H1 (cell line): ENCODE results near the gene DLGAP5. TPM values are rescaled to one million over a fixed set of nuclear protein-coding genes. Genes with fewer than 3 reads are reported as not detected.

Experiments used
- CTCF ChIA-PET: fragments of 300-600 bp; sonication (Branson Sonifier 250); formaldehyde crosslinking; loops from one replicate; lab custom pipeline; 2021; ENCODE audit not compliant: partially characterized antibody; lab: Charles Lee
- POLR2A ChIA-PET: fragments of 300-600 bp; sonication (Branson Sonifier 250); formaldehyde crosslinking; loops from one replicate; lab custom pipeline; 2021; ENCODE audit warnings: inconsistent platforms; ENCODE audit not compliant: partially characterized antibody; lab: Charles Lee
- DNase-seq, 2 experiments: peaks; one replicate each; pipeline versions ENCODE4 v3.0.0 to v3.0.0-alpha.2; 2010 to 2022; ENCODE audit warnings: low spot score in 2 of 2, low read depth in 1 of 2, mixed read lengths in 1 of 2
- FAIRE-seq: peaks from 2 replicates; lab custom pipeline; 2011; peaks lifted over from hg19 to GRCh38; lab: Jason Lieb, UNC
- H2AFZ ChIP-seq: 2 replicates; pipeline ENCODE4 v1.8.1; 2012; ENCODE audit warnings: low read length, inconsistent platforms
- H2AK5ac ChIP-seq: 2 replicates; pipeline ENCODE4 v1.6.1; 2013; ENCODE audit warnings: low read depth, low read length
- H2BK120ac ChIP-seq: replicated peaks from 2 replicates; pipeline ENCODE3; 2013; ENCODE audit warnings: low read depth, low read length, inconsistent platforms
- H2BK12ac ChIP-seq: 2 replicates; pipeline ENCODE4 v1.6.1; 2013; ENCODE audit warnings: low read depth, low read length
- H2BK15ac ChIP-seq: 2 replicates; pipeline ENCODE4 v1.6.1; 2013; ENCODE audit warnings: low read length
- H2BK20ac ChIP-seq: 2 replicates; pipeline ENCODE4 v1.6.1; 2013; ENCODE audit warnings: low read length
- H2BK5ac ChIP-seq: 2 replicates; pipeline ENCODE4 v1.6.1; 2013; ENCODE audit warnings: low read depth, low read length
- H3K14ac ChIP-seq: 2 replicates; pipeline ENCODE4 v1.6.1; 2013; ENCODE audit warnings: inconsistent platforms; ENCODE audit not compliant: insufficient read length
- H3K18ac ChIP-seq: 2 replicates; pipeline ENCODE4 v1.6.1; 2013; ENCODE audit warnings: low read length; ENCODE audit errors: extremely low read depth
- H3K23ac ChIP-seq: 2 replicates; pipeline ENCODE4 v1.6.1; 2013; ENCODE audit warnings: inconsistent platforms; ENCODE audit not compliant: insufficient read length
- H3K23me2 ChIP-seq: 2 replicates; pipeline ENCODE4 v1.6.1; 2013; ENCODE audit warnings: low read depth, low read length
- H3K27ac ChIP-seq: 2 replicates; pipeline ENCODE4 v1.6.1; 2011; ENCODE audit warnings: low read depth, low read length, inconsistent platforms
- H3K27me3 ChIP-seq, 4 experiments: replicated peaks in 1 of 4; 1 replicate in 1 of 4; 2 replicates in 3 of 4; pipeline versions ENCODE4 v1.6.1 to v1.8.1; 2011 to 2013; ENCODE audit warnings: low read length in 3 of 4, mild to moderate bottlenecking in 3 of 4, inconsistent platforms in 2 of 4, mixed read lengths in 2 of 4, moderate library complexity in 1 of 4; ENCODE audit not compliant: control insufficient read depth in 3 of 4, insufficient read depth in 3 of 4; ENCODE audit errors: extremely low read depth in 1 of 4
- H3K36me3 ChIP-seq, 4 experiments: 2 replicates each; pipeline versions ENCODE4 v1.6.1 to v1.8.1; 2011 to 2013; ENCODE audit warnings: mild to moderate bottlenecking in 4 of 4, low read length in 3 of 4, moderate library complexity in 2 of 4, control low read depth in 1 of 4, inconsistent platforms in 1 of 4; ENCODE audit not compliant: insufficient read depth in 4 of 4, control insufficient read depth in 2 of 4
- H3K4ac ChIP-seq: replicated peaks from 2 replicates; pipeline ENCODE3; 2013; ENCODE audit warnings: low read length, low read depth, mixed read lengths, inconsistent platforms; ENCODE audit not compliant: insufficient read length
- H3K4me1 ChIP-seq, 4 experiments: replicated peaks in 1 of 4; 1 replicate in 1 of 4; 2 replicates in 3 of 4; pipeline versions ENCODE4 v1.6.1 to v1.8.1; 2011 to 2013; ENCODE audit warnings: low read length in 3 of 4, inconsistent platforms in 2 of 4, mixed read lengths in 1 of 4; ENCODE audit not compliant: insufficient read depth in 4 of 4, control insufficient read depth in 3 of 4
- H3K4me2 ChIP-seq, 2 experiments: 2 replicates each; pipeline versions ENCODE4 v1.6.1 to v1.8.1; 2011 to 2013; ENCODE audit warnings: low read depth in 2 of 2, low read length in 2 of 2, control low read depth in 1 of 2, inconsistent platforms in 1 of 2, mild to moderate bottlenecking in 1 of 2; ENCODE audit not compliant: insufficient read depth in 1 of 2
- H3K4me3 ChIP-seq, 4 experiments: fragments of 200-600, 300-600 bp in 1 of 4; sonication (generic), shearing (Covaris generic), sonication (Bioruptor Twin) in 1 of 4; 2 replicates each; pipeline versions ENCODE4 v1.5.1 to v1.8.1; 2011 to 2016; ENCODE audit warnings: low read length in 4 of 4, low read depth in 3 of 4, control low read depth in 2 of 4, inconsistent platforms in 2 of 4, mild to moderate bottlenecking in 2 of 4, mixed read lengths in 1 of 4, moderate library complexity in 1 of 4; ENCODE audit not compliant: insufficient read depth in 2 of 4; ENCODE audit errors: extremely low read depth in 1 of 4
- H3K56ac ChIP-seq: replicated peaks from 2 replicates; pipeline ENCODE3; 2013; ENCODE audit warnings: low read depth, mild to moderate bottlenecking, mixed read lengths, low read length, inconsistent platforms; ENCODE audit not compliant: insufficient read length
- H3K79me1 ChIP-seq: 2 replicates; pipeline ENCODE4 v1.6.1; 2013; ENCODE audit warnings: low read depth, low read length, control low read depth
- H3K79me2 ChIP-seq, 2 experiments: 2 replicates each; pipeline versions ENCODE4 v1.6.1 to v1.8.1; 2012 to 2013; ENCODE audit warnings: low read length in 2 of 2, mild to moderate bottlenecking in 2 of 2, inconsistent platforms in 1 of 2; ENCODE audit not compliant: insufficient read depth in 2 of 2, control insufficient read depth in 1 of 2
- H3K9ac ChIP-seq, 4 experiments: replicated peaks in 1 of 4; 1 replicate in 1 of 4; 2 replicates in 3 of 4; pipeline versions ENCODE4 v1.6.1 to v1.8.1; 2011 to 2013; ENCODE audit warnings: low read depth in 3 of 4, low read length in 3 of 4, control low read depth in 2 of 4, mild to moderate bottlenecking in 2 of 4, moderate library complexity in 2 of 4, inconsistent platforms in 1 of 4; ENCODE audit errors: extremely low read depth in 1 of 4
- H3K9me3 ChIP-seq, 2 experiments: 2 replicates each; pipeline versions ENCODE4 v1.6.1 to v1.8.1; 2012 to 2013; ENCODE audit warnings: mild to moderate bottlenecking in 2 of 2, moderate library complexity in 2 of 2, control low read depth in 1 of 2, inconsistent platforms in 1 of 2, low read depth in 1 of 2, low read length in 1 of 2, mixed read lengths in 1 of 2; ENCODE audit not compliant: insufficient read depth in 2 of 2
- H4K20me1 ChIP-seq, 2 experiments: replicated peaks in 1 of 2; 2 replicates each; pipeline versions ENCODE3 to v1.8.1; 2011 to 2013; ENCODE audit warnings: inconsistent platforms in 2 of 2, low read length in 2 of 2, mild to moderate bottlenecking in 1 of 2; ENCODE audit not compliant: insufficient read depth in 2 of 2, control insufficient read depth in 1 of 2
- H4K5ac ChIP-seq: 2 replicates; pipeline ENCODE4 v1.6.1; 2013; ENCODE audit warnings: low read length, low read depth, mixed read lengths, inconsistent platforms; ENCODE audit not compliant: insufficient read length
- H4K8ac ChIP-seq: 2 replicates; pipeline ENCODE4 v1.8.0; 2013; ENCODE audit warnings: mild to moderate bottlenecking, moderate library complexity, low read length, inconsistent platforms; ENCODE audit not compliant: insufficient read depth; ENCODE audit errors: extremely low read depth
- H4K91ac ChIP-seq: replicated peaks from 2 replicates; pipeline ENCODE3; 2013; ENCODE audit warnings: low read length, mixed read lengths, inconsistent platforms; ENCODE audit not compliant: insufficient read length
- CTBP2 ChIP-seq: IDR thresholded peaks from 2 replicates; pipeline ENCODE4 v1.7.0; 2011; ENCODE audit warnings: borderline replicate concordance, mild to moderate bottlenecking, moderate library complexity, mixed read lengths, low read length; ENCODE audit not compliant: insufficient read depth, insufficient read length
- JUND ChIP-seq: IDR thresholded peaks from 2 replicates; pipeline ENCODE4 v1.6.1; 2011; ENCODE audit warnings: mild to moderate bottlenecking, improper control_type of control experiment, low read length
- MAFK ChIP-seq: IDR thresholded peaks from 2 replicates; pipeline ENCODE4 v1.6.1; 2012; ENCODE audit warnings: low read depth, mild to moderate bottlenecking, improper control_type of control experiment, low read length
- POLR2AphosphoS5 ChIP-seq: IDR thresholded peaks from 2 replicates; pipeline ENCODE4 v1.6.1; 2011; ENCODE audit warnings: low read depth, low read length
- RXRA ChIP-seq: IDR thresholded peaks from 2 replicates; pipeline ENCODE4 v1.6.1; 2011; ENCODE audit warnings: low read depth, mild to moderate bottlenecking, low read length, moderate library complexity; ENCODE audit not compliant: insufficient read depth
- SAP30 ChIP-seq: fragments of 300-600 bp; sonication (generic); IDR thresholded peaks from 2 replicates; pipeline ENCODE4 v1.7.1; 2012; ENCODE audit warnings: low read length, moderate library complexity, mild to moderate bottlenecking, inconsistent platforms; ENCODE audit not compliant: insufficient read depth, insufficient replicate concordance
- SIX5 ChIP-seq: IDR thresholded peaks from 2 replicates; pipeline ENCODE4 v1.6.1; 2011; ENCODE audit warnings: mild to moderate bottlenecking, low read depth, low read length
- TBP ChIP-seq: IDR thresholded peaks from 2 replicates; pipeline ENCODE4 v1.6.1; 2011; ENCODE audit warnings: low read depth, low read length, improper control_type of control experiment
- ZNF274 ChIP-seq: IDR thresholded peaks from 2 replicates; pipeline ENCODE4 v1.7.0; 2012; ENCODE audit warnings: low read length, borderline replicate concordance; ENCODE audit errors: extremely low read depth
- WGBS, 2 experiments: shearing (Covaris generic) in 1 of 2; methylation state at CpG; one replicate each; pipeline versions ENCODE4 v1.1.6 to v1.1.7; 2013 to 2015; ENCODE audit warnings: low lambda C conversion rate in 2 of 2, mixed read lengths in 2 of 2, inconsistent platforms in 1 of 2, low coverage in 1 of 2, missing lambda C conversion rate in 1 of 2; ENCODE audit not compliant: insufficient replicate concordance in 2 of 2, insufficient coverage in 1 of 2, insufficient read length in 1 of 2; ENCODE audit errors: extremely low coverage in 1 of 2, missing lambda C conversion rate in 1 of 2; 5-methylcytosine and 5-hydroxymethylcytosine counted together
- polyA plus RNA-seq, 7 experiments: library from polyadenylated mRNA; depleted of rRNA in 3 of 7; stranded (reverse) in 5 of 7; unstranded in 2 of 7; fragments of >200 nt in 5 of 7; fragments of 200-250 nt in 2 of 7; gene quantifications; 1 replicate in 5 of 7; 2 replicates in 1 of 7; 4 replicates in 1 of 7; pipeline versions ENCODE4 v1.2.1 to v1.2.3, GENCODE V29; 2011 to 2013; ENCODE audit warnings: missing spikeins in 2 of 7, mixed read lengths in 2 of 7
- total RNA-seq: library from RNA; stranded (reverse); fragmentation: NEBNext Ultra II Directional; extraction: Animal tissue kit (Norgen Biotek cat#: 25700); gene quantifications from 2 replicates; pipeline ENCODE4 v1.2.1, GENCODE V29; 2021

The DLGAP5 gene
- total and polyA plus RNA-seq, 2 of the 8 experiments (the other 6 are each of a cell fraction or from before 2014, with no cell fraction given), result 16.9 to 155 TPM

DNA sequence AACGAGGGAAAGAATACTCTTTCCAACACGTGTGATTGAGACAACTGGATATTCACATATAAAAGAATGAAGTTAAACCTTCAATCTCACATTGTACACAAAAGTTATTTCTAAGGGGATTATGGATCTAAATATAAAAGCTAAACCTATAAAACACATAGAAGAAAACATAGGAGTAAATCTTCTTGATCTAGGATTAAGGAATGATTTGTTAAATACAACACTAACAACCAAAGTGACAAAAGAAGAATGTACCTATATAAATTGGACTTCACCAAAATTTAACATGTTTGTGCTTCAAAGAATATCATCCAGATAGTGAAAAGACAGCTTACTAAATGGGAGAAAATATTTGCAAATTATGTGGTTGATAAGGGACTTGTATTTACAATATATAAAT is 36.9 kb upstream of the DLGAP5 start:
- no peak for FAIRE-seq
- Histone ChIP-seq H3K9me3 (no peaks in the 10 kb centered on the region), H3K27me3 (no peaks in the 10 kb centered on the region), H4K20me1 (no peaks in the 10 kb centered on the region), H3K79me2 (no peaks in the 10 kb centered on the region), H2AK5ac (no peak overlapping the region), H3K9ac (no peak overlapping the region), H2AFZ (no peak overlapping the region), H3K18ac (no peak overlapping the region), H3K23me2 (no peaks in the 10 kb centered on the region), H2BK120ac (no peak overlapping the region), H3K4ac (no peak overlapping the region), H2BK20ac (no peak overlapping the region), H3K36me3 (no peaks in the 10 kb centered on the region), H4K91ac (no peak overlapping the region), H3K56ac (no peak overlapping the region), H3K79me1 (no peaks in the 10 kb centered on the region), H4K8ac (no peak overlapping the region), H2BK12ac (no peak overlapping the region), H2BK15ac (no peak overlapping the region), H3K4me2 (no peak overlapping the region), H4K5ac (no peak overlapping the region), H3K23ac (no peak overlapping the region), H3K14ac (no peak overlapping the region), H2BK5ac (no peak overlapping the region), H3K4me3 (no peak overlapping the region), H3K4me1 (no peaks in the 10 kb centered on the region), H3K27ac (no peak overlapping the region)
- WGBS, 2 experiments, result 94% methylated on average over 2 of the region's 2 CpGs; no CpG with 5 or more reads in 1 of the 2 experiments
- TF ChIP-seq RXRA (no peak), TBP (no peak), CTBP2 (no peak), SAP30 (no peak), JUND (no peak), POLR2AphosphoS5 (no peak), SIX5 (no peak), MAFK (no peak), ZNF274 (no peak)
- DNase-seq, result no peak
- CTCF ChIA-PET, result interaction anchor here (1.1 kb wide), 1 partner anchor 33 kb away, joined by 3 read pairs; no protein-coding TSS in a partner anchor
- POLR2A ChIA-PET, result no interaction called here
